GM19467 (cell line): Measurements from ENCODE around the gene F2R.
"Not testable (repeated sequence)": the region's sequence is repeated elsewhere in the genome, so short reads cannot be mapped to it uniquely, and the experiment has no call there.

ENCODE experiments used
- ATAC-seq: cut with Tn5 transposase; IDR thresholded peaks from one replicate; pipeline ENCODE4 v1.9.1; 2021; ENCODE audit warnings: mild to moderate bottlenecking, moderate library complexity; ENCODE audit not compliant: unreplicated experiment

Gene F2R

GRCh38 chr5:76715736-76716455 is at the start of gene F2R:
F2R (plus strand) TSS chr5:76716126; CDS start chr5:76716308, 182 bp downstream.
- peak; percentile 54 for ATAC-seq

DNA sequence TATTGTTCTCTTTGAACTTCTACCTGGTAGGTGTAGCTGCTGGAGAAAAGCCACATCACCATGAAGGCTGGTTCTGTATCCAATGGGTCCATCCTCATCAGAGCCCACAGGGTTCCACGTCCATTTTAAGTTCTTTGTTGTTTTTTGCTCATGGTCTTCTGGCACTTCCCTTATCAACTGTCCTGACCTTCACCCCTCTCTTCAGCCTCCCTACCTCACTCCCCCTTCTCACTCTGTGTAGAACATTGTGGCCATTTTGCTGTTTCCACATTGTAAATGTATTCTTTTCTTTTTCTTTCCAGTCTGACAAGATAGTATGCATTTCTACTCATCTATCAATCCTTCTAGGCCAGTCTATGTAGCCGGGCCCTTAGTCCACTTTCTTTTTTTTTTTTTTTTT is 48.4 kb upstream of the F2R start:
- no peak for ATAC-seq

GRCh38 chr5:76669245-76669644 is 46.7 kb upstream of the F2R start:
- ATAC-seq, result no peak

DNA sequence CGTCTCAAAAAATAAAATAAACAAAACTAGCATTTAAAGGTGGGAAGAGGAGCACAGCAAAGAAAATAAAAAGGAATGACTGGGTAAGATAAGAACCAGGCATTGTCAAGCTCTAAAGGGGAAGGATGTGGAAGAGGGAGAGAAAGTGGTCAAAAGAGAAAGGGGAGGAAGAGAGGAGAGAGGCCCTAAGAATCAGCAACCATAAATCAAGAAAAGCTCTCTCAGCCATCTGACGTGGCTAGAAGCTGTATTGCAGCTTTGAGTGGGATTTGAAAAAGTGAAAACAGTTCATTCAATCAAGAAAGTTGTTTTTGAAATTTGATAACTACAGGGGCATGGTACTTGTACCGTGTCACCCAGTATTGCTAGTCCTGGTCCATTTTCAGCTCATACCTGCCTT is 45.4 kb upstream of the F2R start:
- ATAC-seq, result no peak

DNA sequence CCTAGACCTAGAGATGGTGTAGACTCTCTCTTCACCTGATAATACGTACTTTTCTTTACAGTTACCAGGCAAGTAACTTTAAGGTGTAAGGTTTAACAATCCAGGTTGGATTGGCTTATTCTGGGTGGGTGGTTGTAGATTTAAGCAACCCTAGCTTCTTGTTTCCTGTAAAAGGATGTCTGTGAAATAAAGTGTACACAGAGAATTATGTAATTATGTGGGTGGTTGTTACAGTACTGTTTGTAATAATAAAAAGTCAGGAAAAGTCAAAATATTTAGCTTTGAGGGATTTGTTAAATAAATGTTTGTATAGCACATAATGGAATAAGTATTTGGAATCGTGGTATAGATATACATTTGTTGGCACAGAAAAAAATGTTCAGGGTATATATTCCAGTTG is 43.7 kb upstream of the F2R start:
- no peak for ATAC-seq

GRCh38 chr5:76673125-76673524 is 42.8 kb upstream of the F2R start:
- ATAC-seq, result no peak

- no peak for ATAC-seq
Observed at GRCh38 chr5:76674330-76675066, 41.4 kb upstream of the F2R start.

GRCh38 chr5:76675364-76675763 is 40.6 kb upstream of the F2R start:
- ATAC-seq, result no peak

- no peak for ATAC-seq
Observed at GRCh38 chr5:76677849-76678472, 38.0 kb upstream of the F2R start.

- no peak for ATAC-seq
Observed at GRCh38 chr5:76679231-76679630, 36.7 kb upstream of the F2R start.

- ATAC-seq, result not testable (repeated sequence)
Observed at GRCh38 chr5:76680826-76681225, 35.1 kb upstream of the F2R start.

- ATAC-seq, result no peak
Observed at GRCh38 chr5:76681287-76681686, 34.6 kb upstream of the F2R start.

- ATAC-seq, result no peak
Observed at GRCh38 chr5:76682387-76682786, 33.5 kb upstream of the F2R start.

GRCh38 chr5:76683816-76684731 is 31.9 kb upstream of the F2R start:
- ATAC-seq, result no peak

DNA sequence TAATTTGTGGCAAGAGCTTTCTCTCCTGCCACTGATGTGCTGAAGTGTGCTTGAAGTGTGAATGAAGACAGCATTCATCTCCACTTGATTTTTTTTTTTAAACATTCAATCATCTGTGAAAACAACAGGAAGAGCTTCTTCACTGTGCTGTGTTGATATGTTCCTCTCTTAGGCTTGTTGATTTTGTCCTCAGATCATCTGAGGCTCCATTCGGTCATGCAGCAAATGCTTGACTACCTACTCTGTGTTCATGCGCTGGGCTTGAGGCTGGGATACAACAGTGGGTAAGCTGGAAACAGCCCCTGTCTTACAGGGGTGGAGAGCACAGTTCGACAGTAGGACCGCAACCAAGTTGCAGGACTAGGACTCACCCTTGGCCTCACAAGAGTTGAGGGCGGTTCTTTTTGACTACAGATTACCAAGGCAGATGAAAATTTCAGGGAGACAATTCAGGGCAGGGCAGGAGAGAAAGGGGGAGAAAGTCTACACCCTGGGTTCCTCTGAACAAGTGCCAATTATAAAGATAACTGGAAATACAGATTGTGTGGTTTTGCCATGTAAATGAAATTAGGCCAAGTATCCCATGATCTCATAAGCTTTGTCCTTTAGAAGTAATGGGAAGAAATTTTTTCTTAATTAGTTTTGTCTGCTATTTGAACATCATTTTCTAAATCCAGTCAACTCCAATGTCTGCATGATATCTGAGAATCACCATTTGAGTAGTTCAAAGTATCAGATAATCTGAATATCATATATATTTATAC is 31.0 kb upstream of the F2R start:
- no peak for ATAC-seq

DNA sequence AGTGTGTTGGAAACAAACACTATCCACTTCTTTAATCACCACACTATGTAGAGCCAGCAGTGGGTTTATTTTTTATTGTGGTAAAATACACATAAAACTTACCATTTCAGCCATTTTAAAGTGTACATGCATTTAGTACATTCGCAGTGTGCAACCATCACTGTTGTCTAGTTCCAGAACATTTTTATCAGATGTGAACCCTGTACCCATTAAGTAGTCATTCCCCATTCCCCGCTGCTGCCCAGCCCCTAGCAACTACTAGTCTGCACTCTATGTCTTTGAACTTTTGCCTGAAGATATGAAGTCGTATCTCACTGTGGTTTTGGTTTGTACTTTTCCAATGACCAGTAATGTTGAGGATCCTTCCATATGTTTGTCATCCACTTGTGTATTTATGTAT is 30.2 kb upstream of the F2R start:
- no peak for ATAC-seq

- no peak for ATAC-seq
Observed at GRCh38 chr5:76688212-76688611, 27.7 kb upstream of the F2R start.

DNA sequence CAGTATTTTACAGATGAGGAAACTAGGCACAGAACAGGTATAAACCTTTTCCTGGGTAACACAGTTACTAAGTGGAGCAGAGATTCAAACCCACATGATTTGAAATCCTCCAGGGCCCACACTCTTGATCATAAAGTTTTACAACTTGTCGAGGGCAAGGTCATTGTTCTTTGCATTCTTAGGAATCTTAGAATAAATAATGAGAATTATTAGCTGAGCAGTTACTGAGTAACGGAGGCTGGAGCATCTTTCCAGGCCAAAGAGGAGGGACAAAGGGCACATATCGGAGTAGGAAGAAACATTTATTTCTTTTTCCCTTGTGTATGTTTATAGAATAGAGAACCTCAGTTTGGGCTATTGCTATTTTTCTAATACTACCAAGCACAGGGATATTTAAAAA is 27.1 kb upstream of the F2R start:
- no peak for ATAC-seq

DNA sequence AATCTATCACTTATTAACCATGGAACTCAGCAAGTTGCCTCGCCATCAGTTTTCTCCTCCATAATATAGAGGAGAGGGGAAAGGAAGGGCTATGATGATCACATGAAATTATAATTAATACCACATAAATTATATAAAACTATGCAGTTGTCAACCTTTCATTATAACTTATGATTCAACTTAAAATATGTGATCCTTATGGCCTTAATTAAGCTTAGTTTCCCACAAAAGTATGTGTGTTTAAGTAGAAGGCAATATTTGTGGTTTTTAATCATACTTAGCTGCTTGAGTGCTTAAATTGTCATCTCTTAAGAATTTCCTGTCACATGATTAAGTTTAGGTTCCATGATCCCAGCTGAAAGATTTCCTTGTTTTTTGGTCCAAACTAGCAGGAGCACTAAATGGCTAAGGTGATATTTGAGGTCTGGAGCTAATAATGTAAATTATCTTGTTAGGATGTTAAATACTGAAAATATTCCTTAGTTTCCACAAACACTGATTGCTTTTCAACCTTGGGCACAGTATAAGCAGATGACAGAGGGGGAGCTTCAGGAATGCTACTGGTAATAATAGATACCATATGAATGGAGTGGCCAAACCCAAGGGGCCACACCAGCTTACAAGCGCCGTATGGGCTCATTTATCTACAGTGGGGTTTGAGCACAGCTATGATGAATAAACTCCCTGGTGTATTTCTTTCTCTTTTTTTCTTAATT is 26.4 kb upstream of the F2R start:
- no peak for ATAC-seq
